Activated T-cell treated with anti-CD3 and anti-CD28 coated beads, Interleukin-2, amount 50 U/mL, for 72 hours (primary cell): ENCODE data around the gene CA7. TPM values are rescaled to one million over a fixed set of nuclear protein-coding genes. Genes with fewer than 3 reads are reported as not detected.

Experiments
- ATAC-seq, 2 donors: fragments of 150-1000 bp; cut with Tn5 transposase; replicated peaks in 1 of 2; 2 replicates each; pipeline ENCODE4 v1.10.0; 2021; ENCODE audit warnings: moderate library complexity in 2 of 2, mild to moderate bottlenecking in 1 of 2
- DNase-seq, 2 donors: peaks; one replicate each; pipeline ENCODE4 v3.0.0; 2021 to 2022; ENCODE audit warnings: mixed read lengths in 1 of 2
- H3K27ac Mint-ChIP-seq: one replicate; pipeline ENCODE4 v1.8.0; 2022; ENCODE audit warnings: mild to moderate bottlenecking, moderate library complexity, mixed read lengths
- H3K27me3 Mint-ChIP-seq: one replicate; pipeline ENCODE4 v1.8.0; 2022; ENCODE audit warnings: low read depth, mixed read lengths
- H3K36me3 Mint-ChIP-seq, 2 donors: one replicate each; pipeline ENCODE4 v1.8.0; 2022; ENCODE audit warnings: mixed read lengths in 2 of 2, mild to moderate bottlenecking in 1 of 2; ENCODE audit not compliant: insufficient read depth in 2 of 2
- H3K4me1 Mint-ChIP-seq: one replicate; pipeline ENCODE4 v1.8.0; 2022; ENCODE audit warnings: low read depth, mixed read lengths
- H3K4me3 Mint-ChIP-seq, 2 donors: one replicate each; pipeline ENCODE4 v1.8.0; 2022; ENCODE audit warnings: mild to moderate bottlenecking in 2 of 2, mixed read lengths in 2 of 2, moderate library complexity in 2 of 2
- H3K9me3 Mint-ChIP-seq, 2 donors: one replicate each; pipeline ENCODE4 v1.8.0; 2022; ENCODE audit warnings: mixed read lengths in 2 of 2
- total RNA-seq, 2 donors: library from RNA; stranded (reverse); gene quantifications; one replicate each; pipeline ENCODE4 v1.2.3, GENCODE V29; 2022

Gene CA7
- total RNA-seq = not detected

- H3K27ac Mint-ChIP-seq = no peak within 1 kb of the TSS
- DNase-seq = no peak
- H3K4me1 Mint-ChIP-seq = peaks cover 23% of the 10 kb centered on the region
- peak within 1 kb of the TSS; percentile 70 to 84 for H3K4me3 Mint-ChIP-seq
- peak; percentile 53 to 57 for ATAC-seq
- no peaks in the 10 kb centered on the region for H3K9me3 Mint-ChIP-seq
- H3K27me3 Mint-ChIP-seq = peaks cover 55% of the 10 kb centered on the region
- no peaks in the 10 kb centered on the region for H3K36me3 Mint-ChIP-seq
Measured at GRCh38 chr16:66844342-66845079, at the start of gene CA7. Gene CA7, plus strand, starts transcription at chr16:66844414. Its CDS starts 74 bp downstream, at chr16:66844488.

DNA sequence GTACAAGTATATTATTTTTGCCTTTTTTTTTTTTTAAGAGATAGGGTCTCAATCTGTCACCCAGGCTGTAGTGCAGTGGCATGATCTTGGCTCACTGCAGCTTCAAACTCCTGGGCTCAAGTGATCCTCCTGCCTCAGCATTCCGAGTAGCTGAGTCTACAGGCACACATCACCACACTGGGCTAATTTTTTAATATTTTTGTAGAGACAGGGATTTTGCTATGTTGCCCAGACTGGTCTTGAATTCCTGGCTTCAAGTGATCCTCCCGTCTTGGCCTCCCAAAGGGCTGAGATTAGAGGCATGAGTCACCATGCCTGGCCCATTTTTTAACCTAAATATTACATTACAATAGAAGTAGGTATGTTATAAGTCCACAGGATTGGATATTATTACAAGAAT is 46.1 kb upstream of the CA7 start:
- ATAC-seq = no peak
- Mint-ChIP-seq H3K4me1 (no peaks in the 10 kb centered on the region), H3K36me3 (peaks cover 0 to 1% of the 10 kb centered on the region in 2 donors), H3K27ac (no peak overlapping the region), H3K27me3 (no peaks in the 10 kb centered on the region), H3K4me3 (no peak overlapping the region), H3K9me3 (no peaks in the 10 kb centered on the region)
- no peak for DNase-seq

- DNase-seq (no peak), ATAC-seq (no peak)
- Mint-ChIP-seq H3K27me3 (no peaks in the 10 kb centered on the region), H3K4me1 (no peaks in the 10 kb centered on the region), H3K4me3 (no peak overlapping the region), H3K36me3 (peaks cover 7 to 21% of the 10 kb centered on the region in 2 donors), H3K9me3 (no peaks in the 10 kb centered on the region), H3K27ac (no peak overlapping the region)
Measured at GRCh38 chr16:66800856-66801255, 43.4 kb upstream of the CA7 start.

DNA sequence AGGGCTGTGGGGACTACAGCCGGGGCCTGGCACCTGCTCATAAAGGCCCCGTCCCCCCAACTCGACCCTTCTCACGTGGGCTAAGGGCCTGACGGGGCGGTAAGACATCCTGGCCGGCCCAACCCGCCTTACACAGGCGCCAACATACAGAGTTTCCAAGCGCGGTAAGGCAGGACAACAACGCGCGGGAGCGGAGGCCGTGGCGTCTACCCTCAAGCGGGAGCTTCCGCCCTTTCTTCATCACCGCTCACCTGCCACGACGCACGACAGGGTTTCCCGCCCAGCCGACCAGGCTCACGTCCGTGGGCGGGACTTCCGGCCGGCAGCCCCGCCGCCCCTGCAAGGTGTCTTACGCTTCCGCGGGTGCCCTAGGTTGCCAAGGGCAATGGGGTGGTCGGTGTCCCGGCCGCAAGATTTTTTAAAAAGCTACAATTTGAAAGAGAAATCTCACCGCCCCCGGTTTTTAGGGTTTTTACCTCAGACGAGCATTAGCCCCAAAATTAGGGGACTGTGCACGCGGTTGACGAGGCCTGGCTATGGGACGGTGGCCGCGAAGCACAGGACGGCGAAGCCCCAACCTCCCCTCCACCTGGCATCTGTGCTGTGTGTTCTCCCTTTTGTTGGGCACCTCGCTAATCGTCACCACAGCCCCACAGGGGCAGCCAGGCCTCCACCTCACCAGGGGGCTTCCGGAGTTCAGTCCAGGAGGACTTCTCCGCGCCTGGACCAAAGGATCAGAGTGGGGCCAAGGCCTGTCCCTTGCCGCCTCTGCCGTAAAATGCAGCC is 42.7 kb upstream of the CA7 start, which contains the start of gene TERB1:
Gene TERB1, minus strand, starts transcription at position 265 of the 786 bp plus-strand sequence. CDS start 4,786 bp downstream, outside the sequence.
- Mint-ChIP-seq H3K4me3 (no peak within 1 kb of the TSS), H3K27me3 (no peaks in the 10 kb centered on the region), H3K4me1 (no peaks in the 10 kb centered on the region), H3K9me3 (no peaks in the 10 kb centered on the region), H3K36me3 (peaks cover 7 to 23% of the 10 kb centered on the region in 2 donors), H3K27ac (no peak within 1 kb of the TSS)
- no peak for DNase-seq
- ATAC-seq = no peak

DNA sequence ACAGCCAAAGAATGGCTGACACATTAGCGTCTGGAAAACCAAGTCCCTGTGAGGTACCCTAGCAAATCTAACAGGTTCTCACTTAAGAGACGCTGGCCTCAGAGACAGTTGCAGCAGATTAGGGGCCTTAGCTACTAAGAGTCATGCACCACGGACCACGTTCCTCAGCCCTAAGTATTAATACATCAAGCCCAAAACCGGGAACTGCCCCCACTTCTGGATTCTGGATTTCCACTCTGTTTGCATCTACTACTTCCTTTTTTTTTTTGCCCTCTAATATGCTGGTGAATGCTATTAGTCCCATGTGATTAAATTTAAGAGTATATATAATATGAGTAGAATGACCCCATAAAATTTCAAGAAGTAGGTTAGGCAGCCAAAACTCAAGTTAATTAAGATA is 42.1 kb upstream of the CA7 start:
- Mint-ChIP-seq H3K9me3 (no peaks in the 10 kb centered on the region), H3K4me3 (no peak overlapping the region), H3K4me1 (no peaks in the 10 kb centered on the region), H3K27ac (no peak overlapping the region), H3K27me3 (no peaks in the 10 kb centered on the region), H3K36me3 (peaks cover 7 to 24% of the 10 kb centered on the region in 2 donors)
- DNase-seq (no peak), ATAC-seq (no peak)

- H3K27ac Mint-ChIP-seq = no peak overlapping the region
- no peak for ATAC-seq
- H3K9me3 Mint-ChIP-seq = no peaks in the 10 kb centered on the region
- DNase-seq = no peak
- H3K4me3 Mint-ChIP-seq = no peak overlapping the region
- peaks cover 7 to 26% of the 10 kb centered on the region in 2 donors for H3K36me3 Mint-ChIP-seq
- no peaks in the 10 kb centered on the region for H3K27me3 Mint-ChIP-seq
- H3K4me1 Mint-ChIP-seq = no peaks in the 10 kb centered on the region
Measured at GRCh38 chr16:66809765-66810164, 34.4 kb upstream of the CA7 start.

DNA sequence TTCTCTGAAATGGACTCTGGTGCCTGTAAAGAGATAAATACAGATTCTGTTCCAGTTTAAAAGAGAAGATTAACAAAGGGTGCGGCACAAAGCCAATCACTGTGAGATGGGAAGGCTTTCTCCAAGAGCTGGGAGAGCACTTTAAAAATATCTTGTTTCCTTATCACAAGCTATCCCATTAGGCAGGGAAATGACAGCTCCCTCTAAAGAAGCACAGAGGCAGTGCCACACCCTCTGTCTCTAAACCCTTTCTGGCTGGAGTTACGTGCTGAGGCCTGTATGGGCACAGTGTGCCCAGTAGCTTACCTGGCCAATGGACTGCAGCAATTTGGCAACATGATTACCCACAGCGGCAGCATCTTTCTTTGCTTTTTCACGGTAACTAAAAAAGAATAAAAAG is 33.8 kb upstream of the CA7 start:
- peaks cover 3 to 26% of the 10 kb centered on the region in 2 donors for H3K36me3 Mint-ChIP-seq
- no peaks in the 10 kb centered on the region for H3K27me3 Mint-ChIP-seq
- no peaks in the 10 kb centered on the region for H3K9me3 Mint-ChIP-seq

DNA sequence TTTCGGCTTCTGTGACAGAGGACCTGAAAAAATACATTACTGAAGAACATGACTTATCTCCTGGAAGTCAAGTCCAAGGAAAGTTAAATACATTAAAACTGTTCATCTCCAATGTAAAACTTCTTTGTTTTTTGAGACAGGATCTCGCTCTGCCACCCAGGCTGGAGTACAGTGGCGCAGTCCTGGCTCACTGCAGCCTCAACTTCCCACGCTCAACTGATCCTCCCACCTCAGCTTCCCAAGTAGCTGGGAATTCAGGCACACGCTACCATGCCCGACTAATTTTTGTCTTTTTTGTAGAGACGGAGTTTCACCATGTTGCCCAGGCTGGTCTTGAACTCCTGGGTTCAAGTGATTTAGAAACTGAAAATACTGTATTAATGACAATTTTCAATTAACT is 33.2 kb upstream of the CA7 start:
- Mint-ChIP-seq H3K27me3 (no peaks in the 10 kb centered on the region), H3K27ac (no peak overlapping the region), H3K4me1 (no peaks in the 10 kb centered on the region), H3K36me3 (peaks cover 0 to 22% of the 10 kb centered on the region in 2 donors), H3K4me3 (no peak overlapping the region), H3K9me3 (no peaks in the 10 kb centered on the region)
- no peak for DNase-seq
- ATAC-seq = no peak

More for the DNA sequence above, 33.8 kb upstream of the CA7 start:
- Mint-ChIP-seq H3K4me3 (no peak overlapping the region), H3K4me1 (no peaks in the 10 kb centered on the region), H3K27ac (no peak overlapping the region)
- DNase-seq (no peak), ATAC-seq (no peak)

DNA sequence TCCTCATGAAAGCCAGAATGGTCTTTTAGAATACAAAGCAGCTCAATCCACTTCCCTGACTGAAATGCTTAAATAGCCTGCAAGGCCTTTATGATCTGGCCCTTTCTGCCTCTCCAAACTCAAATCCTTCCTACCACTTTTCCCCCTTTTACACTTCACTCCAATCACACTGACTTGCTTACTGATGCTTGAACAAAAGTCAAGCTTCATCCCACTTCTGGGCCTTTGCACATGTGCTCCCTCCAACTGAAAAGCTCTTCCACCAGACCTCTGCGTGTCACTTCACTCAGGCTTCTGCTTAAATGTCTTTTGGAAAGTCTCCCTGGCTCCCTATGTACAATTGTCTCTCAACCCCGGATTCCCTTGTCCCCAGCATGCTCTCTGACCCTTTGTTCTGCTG is 29.5 kb upstream of the CA7 start:
- no peak for ATAC-seq
- Mint-ChIP-seq H3K9me3 (no peaks in the 10 kb centered on the region), H3K27me3 (no peaks in the 10 kb centered on the region), H3K4me3 (no peak overlapping the region), H3K36me3 (peaks cover 1 to 36% of the 10 kb centered on the region in 2 donors), H3K4me1 (no peaks in the 10 kb centered on the region), H3K27ac (no peak overlapping the region)
- no peak for DNase-seq

- Mint-ChIP-seq H3K27me3 (no peaks in the 10 kb centered on the region), H3K4me3 (no peak overlapping the region), H3K36me3 (peaks cover 7 to 33% of the 10 kb centered on the region in 2 donors), H3K4me1 (peaks cover 24% of the 10 kb centered on the region), H3K9me3 (no peaks in the 10 kb centered on the region), H3K27ac (no peak overlapping the region)
- no peak for ATAC-seq
- no peak for DNase-seq
Measured at GRCh38 chr16:66824006-66824405, 20.2 kb upstream of the CA7 start.

GRCh38 chr16:66830422-66831404 is 13.5 kb upstream of the CA7 start, which contains the start of gene NAE1:
Gene NAE1, minus strand, starts transcription at chr16:66830976. Its CDS starts 77 bp downstream, at chr16:66830899.
- peak; percentile 95 to 96 for ATAC-seq
- H3K9me3 Mint-ChIP-seq = no peaks in the 10 kb centered on the region

GRCh38 chr16:66832190-66832589 is 12.0 kb upstream of the CA7 start:
- peaks cover 4 to 7% of the 10 kb centered on the region in 2 donors for H3K36me3 Mint-ChIP-seq
- no peak overlapping the region for H3K4me3 Mint-ChIP-seq
- no peak for ATAC-seq

More at GRCh38 chr16:66830422-66831404, 13.5 kb upstream of the CA7 start, which contains the start of gene NAE1:
- no peaks in the 10 kb centered on the region for H3K27me3 Mint-ChIP-seq
- peak; percentile 90 to 95 for DNase-seq
- peak within 1 kb of the TSS; percentile 71 to 79 for H3K4me3 Mint-ChIP-seq
- peak within 1 kb of the TSS; percentile 57 for H3K27ac Mint-ChIP-seq
- H3K4me1 Mint-ChIP-seq = peaks cover 49% of the 10 kb centered on the region
- peaks cover 5 to 14% of the 10 kb centered on the region in 2 donors for H3K36me3 Mint-ChIP-seq

More at GRCh38 chr16:66832190-66832589, 12.0 kb upstream of the CA7 start:
- DNase-seq = no peak
- Mint-ChIP-seq H3K27ac (no peak overlapping the region), H3K4me1 (peaks cover 40% of the 10 kb centered on the region), H3K27me3 (no peaks in the 10 kb centered on the region), H3K9me3 (no peaks in the 10 kb centered on the region)
